ENCODE measurements around the gene OPCML.

GRCh38 chr11:132658696-132659095 is 873.6 kb downstream of the OPCML start:
- TF ChIP-seq, protein P1, sequence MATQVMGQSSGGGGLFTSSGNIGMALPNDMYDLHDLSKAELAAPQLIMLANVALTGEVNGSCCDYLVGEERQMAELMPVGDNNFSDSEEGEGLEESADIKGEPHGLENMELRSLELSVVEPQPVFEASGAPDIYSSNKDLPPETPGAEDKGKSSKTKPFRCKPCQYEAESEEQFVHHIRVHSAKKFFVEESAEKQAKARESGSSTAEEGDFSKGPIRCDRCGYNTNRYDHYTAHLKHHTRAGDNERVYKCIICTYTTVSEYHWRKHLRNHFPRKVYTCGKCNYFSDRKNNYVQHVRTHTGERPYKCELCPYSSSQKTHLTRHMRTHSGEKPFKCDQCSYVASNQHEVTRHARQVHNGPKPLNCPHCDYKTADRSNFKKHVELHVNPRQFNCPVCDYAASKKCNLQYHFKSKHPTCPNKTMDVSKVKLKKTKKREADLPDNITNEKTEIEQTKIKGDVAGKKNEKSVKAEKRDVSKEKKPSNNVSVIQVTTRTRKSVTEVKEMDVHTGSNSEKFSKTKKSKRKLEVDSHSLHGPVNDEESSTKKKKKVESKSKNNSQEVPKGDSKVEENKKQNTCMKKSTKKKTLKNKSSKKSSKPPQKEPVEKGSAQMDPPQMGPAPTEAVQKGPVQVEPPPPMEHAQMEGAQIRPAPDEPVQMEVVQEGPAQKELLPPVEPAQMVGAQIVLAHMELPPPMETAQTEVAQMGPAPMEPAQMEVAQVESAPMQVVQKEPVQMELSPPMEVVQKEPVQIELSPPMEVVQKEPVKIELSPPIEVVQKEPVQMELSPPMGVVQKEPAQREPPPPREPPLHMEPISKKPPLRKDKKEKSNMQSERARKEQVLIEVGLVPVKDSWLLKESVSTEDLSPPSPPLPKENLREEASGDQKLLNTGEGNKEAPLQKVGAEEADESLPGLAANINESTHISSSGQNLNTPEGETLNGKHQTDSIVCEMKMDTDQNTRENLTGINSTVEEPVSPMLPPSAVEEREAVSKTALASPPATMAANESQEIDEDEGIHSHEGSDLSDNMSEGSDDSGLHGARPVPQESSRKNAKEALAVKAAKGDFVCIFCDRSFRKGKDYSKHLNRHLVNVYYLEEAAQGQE (IDR thresholded peaks at IDR 0.05), result no peak
- TF ChIP-seq CTCF (IDR thresholded peaks at IDR 0.05; ENCODE audit: low read depth, low read length, missing input control), result no peak
- TF ChIP-seq SP1 (IDR thresholded peaks at IDR 0.05), result no peak
